ENCODE measurements around the gene GANAB. TPM values are rescaled to one million over a fixed set of nuclear protein-coding genes. Genes with fewer than 3 reads are reported as not detected.

The GANAB gene
- total RNA-seq, 4 donors from 2014 or later = 158 to 297 (median 201) TPM

GRCh38 chr11:62575837-62576236, 70.6 kb downstream of the GANAB start:
- no peak for DNase-seq
- intact Hi-C loops (cut with DNase I) = no loop called here
- H3K9me3 ChIP-seq = no peaks in the 10 kb centered on the region
- peaks cover 22 to 29% of the 10 kb centered on the region in 2 donors for H3K36me3 ChIP-seq
- peaks cover 11 to 29% of the 10 kb centered on the region in 2 donors for H3K4me1 ChIP-seq
- peak overlapping the region in 2 of 3 donors; percentile 94 to 100 for H3K27ac ChIP-seq
- H3K27me3 ChIP-seq = no peaks in the 10 kb centered on the region
- H3K4me3 ChIP-seq (replicated peaks in 1 of 3) = no peak overlapping the region
- WGBS, 2 donors = 79 to 88% methylated on average over 13 to 14 of the region's 14 CpGs
- TF ChIP-seq CTCF (IDR thresholded peaks at IDR 0.05) (no peak), POLR2A (IDR thresholded peaks at IDR 0.05) (no peak)

GRCh38 chr11:62575156-62575555, 71.3 kb downstream of the GANAB start:
- 71 to 76% methylated on average over 15 to 17 of the region's 17 CpGs for WGBS, 2 donors
- H3K4me1 ChIP-seq = peaks cover 11 to 29% of the 10 kb centered on the region in 2 donors
- no peaks in the 10 kb centered on the region for H3K9me3 ChIP-seq
- no peaks in the 10 kb centered on the region for H3K27me3 ChIP-seq
- TF ChIP-seq POLR2A (IDR thresholded peaks at IDR 0.05) = no peak
- no peak for TF ChIP-seq CTCF (IDR thresholded peaks at IDR 0.05)
- H3K36me3 ChIP-seq = peaks cover 27 to 33% of the 10 kb centered on the region in 2 donors
- H3K4me3 ChIP-seq (replicated peaks in 1 of 3) = peak overlapping the region in 1 of 3 donors; percentile 47
- no peak for DNase-seq
- H3K27ac ChIP-seq = peak overlapping the region in 2 of 3 donors; percentile 94 to 100
- intact Hi-C loops (cut with DNase I) = no loop called here

Small RNA genes lying within 50 kb of the gene (small RNA-seq; reads per million reads assigned to genes)
- gene AP001458.1 = not detected
- gene SNORA57 = not detected

Other genes starting within 250 kb of the GANAB start
- not detected for gene SCGB1A1, start 227.6 kb downstream of the GANAB start, total RNA-seq
- 100 to 1,000 TPM; 227 to 400 (median 288) TPM for gene AHNAK, start 99.8 kb downstream of the GANAB start, total RNA-seq
- gene EEF1G, start 72.7 kb downstream of the GANAB start, total RNA-seq = 1,000 to 10,000 TPM; 1,334 to 1,814 (median 1,607) TPM
- 10 to 100 TPM; 13.7 to 20.0 (median 16.1) TPM for gene TUT1, start 55.1 kb downstream of the GANAB start, total RNA-seq
- 10 to 100 TPM; 65.3 to 76.7 (median 70.7) TPM for gene MTA2, start 44.7 kb downstream of the GANAB start, total RNA-seq
- 10 to 100 TPM; 28.3 to 58.0 (median 46.6) TPM for gene EML3, start 33.8 kb downstream of the GANAB start, total RNA-seq
- 1 to 10 TPM; 2.5 to 7.0 (median 5.2) TPM for gene ROM1, start 33.4 kb downstream of the GANAB start, total RNA-seq
- 10 to 100 TPM; 23.0 to 33.4 (median 25.1) TPM for gene B3GAT3, start 24.6 kb downstream of the GANAB start, total RNA-seq
- gene INTS5, start 6.7 kb upstream of the GANAB start, total RNA-seq = 10 to 100 TPM; 14.8 to 26.5 (median 23.5) TPM
- 10 to 100 TPM; 24.1 to 34.5 (median 29.6) TPM for gene C11orf98, start 18.6 kb upstream of the GANAB start, total RNA-seq
- gene CSKMT, start 18.7 kb upstream of the GANAB start, total RNA-seq = 10 to 100 TPM in 1 of 4 donors, 1 to 10 TPM in 2, under 1 TPM in 1; 0.83 to 13.5 (median 5.7) TPM
- gene UQCC3, start 25.1 kb upstream of the GANAB start, total RNA-seq = 10 to 100 TPM in 2 of 4 donors, 1 to 10 TPM in 2; 5.7 to 10.6 (median 8.1) TPM
- 10 to 100 TPM in 2 of 4 donors, 1 to 10 TPM in 2; 5.8 to 15.5 (median 9.3) TPM for gene LBHD1, start 25.7 kb upstream of the GANAB start, total RNA-seq
- 100 to 1,000 TPM; 120 to 184 (median 149) TPM for gene UBXN1, start 32.5 kb upstream of the GANAB start, total RNA-seq
- gene LRRN4CL, start 42.9 kb upstream of the GANAB start, total RNA-seq = 10 to 100 TPM in 2 of 4 donors, 1 to 10 TPM in 2; 2.5 to 18.3 (median 9.0) TPM
- 100 to 1,000 TPM in 2 of 4 donors, 10 to 100 TPM in 2; 54.9 to 153 (median 89.4) TPM for gene BSCL2, start 60.8 kb upstream of the GANAB start, total RNA-seq
- not detected for gene GNG3, start 61.1 kb upstream of the GANAB start, total RNA-seq
- gene HNRNPUL2, start 80.8 kb upstream of the GANAB start, total RNA-seq = 10 to 100 TPM; 16.4 to 30.8 (median 21.5) TPM
- 10 to 100 TPM; 21.3 to 29.3 (median 25.4) TPM for gene TTC9C, start 81.9 kb upstream of the GANAB start, total RNA-seq
- 10 to 100 TPM; 10.1 to 17.1 (median 14.8) TPM for gene ZBTB3, start 107.5 kb upstream of the GANAB start, total RNA-seq
- 10 to 100 TPM; 32.1 to 76.5 (median 50.6) TPM for gene POLR2G, start 115.0 kb upstream of the GANAB start, total RNA-seq
- 10 to 100 TPM; 41.2 to 55.0 (median 45.5) TPM for gene TAF6L, start 124.8 kb upstream of the GANAB start, total RNA-seq
- 100 to 1,000 TPM in 2 of 4 donors, 10 to 100 TPM in 2; 78.6 to 126 (median 92.4) TPM for gene TMEM179B, start 140.8 kb upstream of the GANAB start, total RNA-seq
- 10 to 100 TPM in 3 of 4 donors, 1 to 10 TPM in 1; 9.1 to 46.5 (median 29.7) TPM for gene TMEM223, start 145.4 kb upstream of the GANAB start, total RNA-seq
- gene NXF1, start 158.8 kb upstream of the GANAB start, total RNA-seq = 10 to 100 TPM; 56.8 to 83.7 (median 80.9) TPM
- 10 to 100 TPM; 26.3 to 62.8 (median 56.7) TPM for gene STX5, start 185.4 kb upstream of the GANAB start, total RNA-seq
- gene TEX54, start 186.2 kb upstream of the GANAB start, total RNA-seq = not detected
- 10 to 100 TPM; 25.2 to 76.1 (median 33.6) TPM for gene WDR74, start 193.0 kb upstream of the GANAB start, total RNA-seq
- gene SLC3A2, start 234.3 kb upstream of the GANAB start, total RNA-seq = 100 to 1,000 TPM; 145 to 295 (median 159) TPM

All from thyroid gland (tissue), 4 donors.